SK-N-SH (cell line): ENCODE results near the gene MYO15B. TPM values are rescaled to one million over a fixed set of nuclear protein-coding genes. Genes with fewer than 3 reads are reported as not detected.

Experiments used
- CTCF ChIA-PET: fragments of 300-600, 350-600 bp; formaldehyde crosslinking; extraction: SDS; loops from one replicate; lab custom pipeline; 2021; lab: Yijun Ruan, JAX
- POLR2A ChIA-PET: fragments of 350-600 bp; sonication (Branson Sonifier 250); formaldehyde crosslinking; extraction: SDS; loops from one replicate; lab custom pipeline; 2020; ENCODE audit warnings: antibody characterized with exemption, inconsistent platforms; lab: Yijun Ruan, JAX
- DNase-seq: peaks from one replicate; pipeline ENCODE4 v3.0.0; 2012
- H2AFZ ChIP-seq: fragments of 200-600 bp; sonication (generic); 2 replicates; pipeline ENCODE4 v1.8.1; 2016; ENCODE audit warnings: antibody characterized with exemption, mild to moderate bottlenecking, low read depth
- H3F3A ChIP-seq: fragments of 200-600 bp; sonication (generic); replicated peaks from 2 replicates; pipeline ENCODE3; 2016; ENCODE audit warnings: antibody characterized with exemption, mild to moderate bottlenecking; ENCODE audit not compliant: insufficient read depth
- H3K27ac ChIP-seq, 2 experiments: fragments of 200-500 bp in 1 of 2; fragments of 200-600 bp in 1 of 2; sonication (Bioruptor generic) in 1 of 2; sonication (generic), shearing (Covaris generic) in 1 of 2; 2 replicates each; pipeline versions ENCODE4 v1.5.1 to v1.6.1; 2014 to 2016; ENCODE audit warnings: low read depth in 2 of 2, inconsistent platforms in 1 of 2, low read length in 1 of 2, mild to moderate bottlenecking in 1 of 2, mixed read lengths in 1 of 2
- H3K27me3 ChIP-seq: fragments of 200-600 bp; sonication (generic), shearing (Covaris generic); 2 replicates; pipeline ENCODE4 v1.6.1; 2016; ENCODE audit warnings: mixed run types; ENCODE audit not compliant: insufficient read depth
- H3K36me3 ChIP-seq, 2 experiments: fragments of 200-500 bp in 1 of 2; fragments of 200-600 bp in 1 of 2; sonication (Bioruptor generic) in 1 of 2; sonication (generic) in 1 of 2; replicated peaks in 1 of 2; 2 replicates each; pipeline versions ENCODE3 to v1.5.1; 2014 to 2016; ENCODE audit warnings: low read length in 1 of 2, mild to moderate bottlenecking in 1 of 2; ENCODE audit not compliant: insufficient read depth in 2 of 2, control insufficient read depth in 1 of 2
- H3K4me1 ChIP-seq, 2 experiments: fragments of 200-500 bp in 1 of 2; fragments of 200-600 bp in 1 of 2; sonication (Bioruptor generic) in 1 of 2; sonication (generic), shearing (Covaris generic) in 1 of 2; 2 replicates each; pipeline versions ENCODE4 v1.5.1 to v1.6.1; 2014 to 2016; ENCODE audit warnings: low read depth in 1 of 2, low read length in 1 of 2, mixed run types in 1 of 2; ENCODE audit not compliant: insufficient read depth in 2 of 2, control insufficient read depth in 1 of 2
- H3K4me2 ChIP-seq: fragments of 200-600 bp; sonication (generic), shearing (Covaris generic); 2 replicates; pipeline ENCODE4 v1.6.1; 2017; ENCODE audit warnings: mixed run types
- H3K4me3 ChIP-seq, 2 experiments: fragments of 200-500 bp in 1 of 2; fragments of 200-600 bp in 1 of 2; sonication (Bioruptor generic) in 1 of 2; sonication (generic), shearing (Covaris generic) in 1 of 2; 2 replicates each; pipeline versions ENCODE4 v1.5.1 to v1.8.1; 2014 to 2016; ENCODE audit warnings: low read depth in 2 of 2, inconsistent platforms in 1 of 2, low read length in 1 of 2, mild to moderate bottlenecking in 1 of 2, mixed read lengths in 1 of 2, moderate library complexity in 1 of 2
- H3K79me2 ChIP-seq: fragments of 200-600 bp; sonication (generic); 2 replicates; pipeline ENCODE4 v1.8.1; 2017; ENCODE audit warnings: mild to moderate bottlenecking; ENCODE audit not compliant: insufficient read depth
- H3K9ac ChIP-seq: fragments of 200-600 bp; sonication (generic); 2 replicates; pipeline ENCODE4 v1.6.1; 2017; ENCODE audit warnings: mixed run types
- H3K9me2 ChIP-seq: fragments of 200-600 bp; sonication (generic); 2 replicates; pipeline ENCODE4 v1.6.1; 2017; ENCODE audit warnings: mixed run types
- H3K9me3 ChIP-seq: fragments of 200-600 bp; sonication (generic); 2 replicates; pipeline ENCODE4 v1.6.1; 2017; ENCODE audit warnings: mixed run types, mild to moderate bottlenecking, moderate library complexity
- H4K20me1 ChIP-seq: fragments of 200-600 bp; sonication (generic); 2 replicates; pipeline ENCODE4 v1.6.1; 2017; ENCODE audit warnings: mild to moderate bottlenecking, mixed run types; ENCODE audit not compliant: insufficient read depth
- CHD2 ChIP-seq: fragments of 150-350 bp; IDR thresholded peaks from 2 replicates; pipeline ENCODE4 v1.6.1; 2018; ENCODE audit warnings: low read length; ENCODE audit not compliant: partially characterized antibody
- ELF1 ChIP-seq: IDR thresholded peaks from 2 replicates; pipeline ENCODE4 v1.4.0; 2012
- EZH2phosphoT487 ChIP-seq: fragments of 200-600 bp; sonication (generic); IDR thresholded peaks from 2 replicates; pipeline ENCODE4 v1.6.1; 2017; ENCODE audit warnings: low read depth, mixed run types, mild to moderate bottlenecking, antibody characterized with exemption, moderate library complexity, borderline replicate concordance
- FOSL2 ChIP-seq: IDR thresholded peaks from 2 replicates; pipeline ENCODE4 v1.4.0; 2012; ENCODE audit warnings: low read depth, mild to moderate bottlenecking, moderate library complexity, borderline replicate concordance
- FOXM1 ChIP-seq: IDR thresholded peaks from 2 replicates; pipeline ENCODE4 v1.4.0; 2012; ENCODE audit warnings: low read depth, mild to moderate bottlenecking
- GABPA ChIP-seq: IDR thresholded peaks from 2 replicates; pipeline ENCODE4 v1.4.0; 2012; ENCODE audit warnings: low read depth, mild to moderate bottlenecking
- GATA2 ChIP-seq: sonication (generic); formaldehyde crosslinking; IDR thresholded peaks from 2 replicates; pipeline ENCODE4 v1.5.0; 2020; ENCODE audit warnings: mild to moderate bottlenecking, missing genetic modification reagents
- IRF3 ChIP-seq: fragments of 150-350 bp; IDR thresholded peaks from 2 replicates; pipeline ENCODE4 v1.6.1; 2016; ENCODE audit warnings: mild to moderate bottlenecking, low read depth, low read length
- JUND ChIP-seq: IDR thresholded peaks from 2 replicates; pipeline ENCODE4 v1.4.0; 2012
- MAX ChIP-seq: IDR thresholded peaks from 2 replicates; pipeline ENCODE4 v1.4.0; 2012; ENCODE audit warnings: low read depth
- MEF2A ChIP-seq: IDR thresholded peaks from 2 replicates; pipeline ENCODE4 v1.4.0; 2012; ENCODE audit warnings: low read depth, borderline replicate concordance
- MXI1 ChIP-seq: IDR thresholded peaks from 2 replicates; pipeline ENCODE4 v1.6.1; 2012; ENCODE audit warnings: mild to moderate bottlenecking, low read depth, low read length, improper control_type of control experiment
- NFIC ChIP-seq: IDR thresholded peaks from 2 replicates; pipeline ENCODE4 v1.4.0; 2012; ENCODE audit warnings: borderline replicate concordance
- NRF1 ChIP-seq: IDR thresholded peaks from 2 replicates; pipeline ENCODE4 v1.6.1; 2012; ENCODE audit warnings: low read depth, mild to moderate bottlenecking, low read length
- POLR2AphosphoS5 ChIP-seq: IDR thresholded peaks from 2 replicates; pipeline ENCODE4 v1.6.1; 2012; ENCODE audit warnings: low read depth, low read length
- RAD21 ChIP-seq: IDR thresholded peaks from 2 replicates; pipeline ENCODE4 v1.6.1; 2012; ENCODE audit warnings: mild to moderate bottlenecking, low read length
- RCOR1 ChIP-seq: fragments of 150-350 bp; IDR thresholded peaks from 2 replicates; pipeline ENCODE4 v1.6.1; 2017; ENCODE audit warnings: antibody characterized with exemption, low read length
- REST ChIP-seq: IDR thresholded peaks from 2 replicates; pipeline ENCODE4 v1.6.1; 2012; ENCODE audit warnings: mild to moderate bottlenecking, low read depth, low read length, moderate library complexity
- RFX5 ChIP-seq: IDR thresholded peaks from 2 replicates; pipeline ENCODE4 v1.6.1; 2012; ENCODE audit warnings: mild to moderate bottlenecking, improper control_type of control experiment, low read length
- RXRA ChIP-seq: IDR thresholded peaks from 2 replicates; pipeline ENCODE4 v1.4.0; 2012; ENCODE audit warnings: low read depth, mild to moderate bottlenecking, borderline replicate concordance
- SIN3A ChIP-seq: IDR thresholded peaks from 2 replicates; pipeline ENCODE4 v1.6.1; 2012; ENCODE audit warnings: low read depth, mild to moderate bottlenecking, low read length, moderate library complexity, borderline replicate concordance
- SMC3 ChIP-seq: IDR thresholded peaks from 2 replicates; pipeline ENCODE4 v1.6.1; 2012; ENCODE audit warnings: low read depth, low read length, improper control_type of control experiment
- TAF1 ChIP-seq: IDR thresholded peaks from 2 replicates; pipeline ENCODE4 v1.6.1; 2012; ENCODE audit warnings: low read depth, mild to moderate bottlenecking, low read length, moderate library complexity, borderline replicate concordance
- TEAD4 ChIP-seq: IDR thresholded peaks from 2 replicates; pipeline ENCODE4 v1.4.0; 2012; ENCODE audit warnings: mild to moderate bottlenecking, borderline replicate concordance; ENCODE audit not compliant: insufficient read depth
- USF1 ChIP-seq: IDR thresholded peaks from 2 replicates; pipeline ENCODE4 v1.4.0; 2012; ENCODE audit warnings: low read depth, borderline replicate concordance
- USF2 ChIP-seq: fragments of 150-350 bp; IDR thresholded peaks from 2 replicates; pipeline ENCODE4 v1.6.1; 2017; ENCODE audit warnings: antibody characterized with exemption, low read length, low read depth, borderline replicate concordance
- YY1 ChIP-seq: IDR thresholded peaks from 2 replicates; pipeline ENCODE4 v1.4.0; 2012; ENCODE audit warnings: low read depth, mild to moderate bottlenecking
- WGBS: methylation state at CpG from one replicate; pipeline ENCODE4 v1.1.6; 2017; ENCODE audit warnings: low lambda C conversion rate; 5-methylcytosine and 5-hydroxymethylcytosine counted together
- polyA plus RNA-seq, 3 experiments: library from polyadenylated mRNA; depleted of rRNA; stranded (reverse); fragments of >200 nt; gene quantifications; 2 replicates each; pipeline ENCODE4 v1.2.3, GENCODE V29; 2012

MYO15B gene
- polyA plus RNA-seq, 1 of the 3 experiments (the other 2 are of a cell fraction), result 10.3 TPM

- Histone ChIP-seq H3K9ac (peak within 1 kb of the TSS; percentile 93), H4K20me1 (no peaks in the 10 kb centered on the region), H2AFZ (peak within 1 kb of the TSS; percentile 94), H3K36me3 (peaks cover 42 to 61% of the 10 kb centered on the region in 2 experiments), H3F3A (no peaks in the 10 kb centered on the region), H3K4me1 (peaks cover 12 to 16% of the 10 kb centered on the region in 2 experiments; a peak in 3 of 4 replicates), H3K79me2 (peaks cover 74% of the 10 kb centered on the region), H3K4me2 (peak within 1 kb of the TSS; percentile 77), H3K27ac (peak within 1 kb of the TSS; percentile 79 to 81), H3K9me2 (no peaks in the 10 kb centered on the region), H3K4me3 (peak within 1 kb of the TSS; percentile 94 to 97), H3K9me3 (no peaks in the 10 kb centered on the region), H3K27me3 (no peaks in the 10 kb centered on the region)
- ChIA-PET CTCF (interaction anchor here (0.9 to 5.9 kb wide), 14 partner anchors 9 to 162 kb away, joined by 3 to 75 read pairs (median 4); partner anchors contain the start of gene SMIM5), POLR2A (interaction anchor here (1.0 to 1.4 kb wide), 6 partner anchors 10 to 83 kb away, joined by 3 to 5 read pairs (median 4); no protein-coding TSS in a partner anchor)
- peak; percentile 96 for DNase-seq
- WGBS, result under 1% methylated on average over 55 of the region's 55 CpGs
- TF ChIP-seq RXRA, result no peak
- no peak for TF ChIP-seq RFX5
- no peak for TF ChIP-seq NFIC
- TF ChIP-seq MAX, result peak; percentile 92
- TF ChIP-seq TEAD4, result no peak
- TF ChIP-seq FOXM1, result no peak
- no peak for TF ChIP-seq GATA2 (CRISPR knock-in tag)
- TF ChIP-seq MEF2A, result no peak; the same call in 1 of the 2 replicates
- no peak for TF ChIP-seq RAD21
- TF ChIP-seq USF1, result peak; percentile 28; the same call in 1 of the 2 replicates
- TF ChIP-seq SIN3A, result peak; percentile 75; the same call in 1 of the 2 replicates
- no peak for TF ChIP-seq USF2
- TF ChIP-seq TAF1, result peak; percentile 68
- peak; percentile 84 for TF ChIP-seq CHD2
- peak; percentile 44; the same call in 1 of the 2 replicates for TF ChIP-seq REST
- peak; percentile 59; the same call in 1 of the 2 replicates for TF ChIP-seq FOSL2
- peak; percentile 97 for TF ChIP-seq YY1
- no peak for TF ChIP-seq SMC3
- TF ChIP-seq JUND, result peak; percentile 46
- TF ChIP-seq EZH2phosphoT487, result no peak
- TF ChIP-seq ELF1, result peak; percentile 96
- peak; percentile 36; the same call in 1 of the 2 replicates for TF ChIP-seq RCOR1
- TF ChIP-seq NRF1, result no peak
- TF ChIP-seq MXI1, result 0 out of 2 replicates have a peak, but pooled peaks have one; percentile 88
- TF ChIP-seq IRF3, result peak; percentile 38; the same call in 1 of the 2 replicates
- TF ChIP-seq POLR2AphosphoS5, result peak; percentile 96
- TF ChIP-seq GABPA, result peak; percentile 97
These were observed 79.6 kb downstream of the MYO15B start, which contains the start of the genes RECQL5 and SAP30BP for GRCh38 chr17:75666959-75667790. TSS of gene RECQL5 (minus strand) at chr17:75667154. CDS start at chr17:75666557, 597 bp downstream. TSS of gene SAP30BP (plus strand) at chr17:75667338. CDS start at chr17:75667373, 35 bp downstream.
